Measurements from ENCODE around the gene SCN4A.

SCN4A gene

GRCh38 chr17:64002658-64003525 is 30.2 kb upstream of the SCN4A start:
- H3K4me3 ChIP-seq (ENCODE audit: low read depth, low read length): no peak overlapping the region

- H3K4me3 ChIP-seq (ENCODE audit: low read depth, low read length): no peak overlapping the region
Measured at GRCh38 chr17:64001763-64002529, 29.2 kb upstream of the SCN4A start.

- H3K4me3 ChIP-seq (ENCODE audit: low read depth, low read length): no peak overlapping the region
Measured at GRCh38 chr17:64001091-64001579, 28.4 kb upstream of the SCN4A start.

- H3K4me3 ChIP-seq (ENCODE audit: low read depth, low read length): no peak overlapping the region
Measured at GRCh38 chr17:63999680-64000531, 27.2 kb upstream of the SCN4A start.

- H3K4me3 ChIP-seq (ENCODE audit: low read depth, low read length): peak overlapping the region; percentile 75
Measured at GRCh38 chr17:63998721-63999679, 26.3 kb upstream of the SCN4A start.

- peak within 1 kb of the TSS; percentile 75 for H3K4me3 ChIP-seq (ENCODE audit: low read depth, low read length)
Measured at GRCh38 chr17:63998050-63998720, 25.5 kb upstream of the SCN4A start, which contains the start of gene PRR29. TSS of gene PRR29 (plus strand) at chr17:63998351. CDS start at chr17:63998365, 14 bp downstream.

- peak overlapping the region; percentile 75 for H3K4me3 ChIP-seq (ENCODE audit: low read depth, low read length)
Measured at GRCh38 chr17:63997341-63998048, 24.8 kb upstream of the SCN4A start.

- no peak overlapping the region for H3K4me3 ChIP-seq (ENCODE audit: low read depth, low read length)
Measured at GRCh38 chr17:63996430-63997182, 23.9 kb upstream of the SCN4A start.

- H3K4me3 ChIP-seq (ENCODE audit: low read depth, low read length): no peak overlapping the region
Measured at GRCh38 chr17:63995626-63996025, 22.9 kb upstream of the SCN4A start.

GRCh38 chr17:63993368-63993985 is 20.8 kb upstream of the SCN4A start:
- H3K4me3 ChIP-seq (ENCODE audit: low read depth, low read length): no peak overlapping the region

GRCh38 chr17:63991611-63992010 is 18.9 kb upstream of the SCN4A start:
- H3K4me3 ChIP-seq (ENCODE audit: low read depth, low read length): no peak overlapping the region

- H3K4me3 ChIP-seq (ENCODE audit: low read depth, low read length): no peak overlapping the region
Measured at GRCh38 chr17:63989622-63990345, 17.1 kb upstream of the SCN4A start.

- no peak overlapping the region for H3K4me3 ChIP-seq (ENCODE audit: low read depth, low read length)
Measured at GRCh38 chr17:63988741-63989621, 16.3 kb upstream of the SCN4A start.

GRCh38 chr17:63988127-63988478 is 15.4 kb upstream of the SCN4A start:
- H3K4me3 ChIP-seq (ENCODE audit: low read depth, low read length): no peak overlapping the region

- H3K4me3 ChIP-seq (ENCODE audit: low read depth, low read length): no peak overlapping the region
Measured at GRCh38 chr17:63987221-63988126, 14.8 kb upstream of the SCN4A start.

Measured in iPS-11a (cell line).